HG03469 (cell line): ENCODE data around the gene PDE10A.
"Not testable (repeated sequence)": the region's sequence is repeated elsewhere in the genome, so short reads cannot be mapped to it uniquely, and the experiment has no call there.

Experiments used
- ATAC-seq: cut with Tn5 transposase; IDR thresholded peaks from one replicate; pipeline ENCODE4 v1.9.1; 2021; ENCODE audit warnings: mild to moderate bottlenecking, moderate library complexity, moderate number of reproducible peaks; ENCODE audit not compliant: unreplicated experiment

Gene PDE10A

GRCh38 chr6:165628955-165629354 lies 34.1 kb downstream of the PDE10A start:
- no peak for ATAC-seq

- ATAC-seq, result no peak
These were observed 35.7 kb downstream of the PDE10A start for GRCh38 chr6:165627366-165627765.

DNA sequence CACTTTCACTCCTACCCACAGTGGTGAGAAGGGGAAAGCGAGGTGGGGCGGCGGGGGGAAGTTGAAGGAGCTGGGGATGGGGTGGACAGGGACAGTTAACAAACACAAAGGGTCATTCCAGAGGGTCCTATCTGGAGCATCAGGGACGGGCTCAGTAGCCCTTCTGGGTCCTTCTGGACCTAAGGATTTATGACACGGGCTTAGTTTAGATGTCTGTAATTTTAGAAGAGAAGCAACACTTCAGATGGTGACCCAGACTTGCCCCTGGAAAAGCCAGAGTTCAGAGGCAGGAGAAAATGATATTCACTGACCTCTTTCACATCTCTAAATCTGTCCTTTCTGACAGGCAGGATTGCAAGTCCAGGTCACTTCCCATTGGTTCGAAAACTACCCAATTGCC lies 36.3 kb downstream of the PDE10A start:
- no peak for ATAC-seq

DNA sequence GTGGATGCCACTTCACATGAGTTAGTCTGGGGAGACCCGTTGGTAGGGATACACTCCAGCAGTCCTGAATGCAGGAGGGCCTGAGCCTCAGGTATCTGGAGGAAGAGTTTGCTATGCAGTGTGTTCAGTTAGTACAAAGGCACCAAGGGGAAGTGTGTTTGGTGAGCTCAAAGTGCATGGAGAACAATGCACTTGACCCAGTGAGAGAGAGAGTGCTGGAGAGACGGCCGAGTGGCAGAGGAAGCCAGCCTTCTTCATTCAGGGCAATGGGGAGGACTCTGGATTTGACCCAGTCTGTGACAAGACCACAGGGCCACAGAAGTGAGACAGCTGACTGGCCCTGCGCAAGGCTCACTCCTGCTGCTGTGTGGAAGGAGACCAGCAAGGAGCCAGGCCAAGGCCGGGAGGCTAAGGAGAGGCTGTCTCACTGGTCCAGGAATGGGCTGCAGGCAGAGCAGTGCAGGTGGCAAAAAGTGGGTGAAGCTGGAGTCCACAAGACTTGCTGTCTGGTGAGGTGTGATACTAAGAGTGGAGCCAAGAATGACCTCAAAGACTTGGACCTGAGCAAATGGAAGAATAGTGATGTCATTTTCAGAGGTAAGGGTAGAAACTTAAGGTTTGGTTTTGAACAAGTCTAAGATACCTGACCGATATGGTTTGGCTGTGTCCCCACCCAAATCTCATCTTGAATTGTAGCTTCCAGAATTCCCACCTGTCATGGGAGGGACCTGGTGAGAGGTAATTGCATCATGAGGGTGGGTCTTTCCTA lies 38.0 kb downstream of the PDE10A start:
- ATAC-seq, result no peak

DNA sequence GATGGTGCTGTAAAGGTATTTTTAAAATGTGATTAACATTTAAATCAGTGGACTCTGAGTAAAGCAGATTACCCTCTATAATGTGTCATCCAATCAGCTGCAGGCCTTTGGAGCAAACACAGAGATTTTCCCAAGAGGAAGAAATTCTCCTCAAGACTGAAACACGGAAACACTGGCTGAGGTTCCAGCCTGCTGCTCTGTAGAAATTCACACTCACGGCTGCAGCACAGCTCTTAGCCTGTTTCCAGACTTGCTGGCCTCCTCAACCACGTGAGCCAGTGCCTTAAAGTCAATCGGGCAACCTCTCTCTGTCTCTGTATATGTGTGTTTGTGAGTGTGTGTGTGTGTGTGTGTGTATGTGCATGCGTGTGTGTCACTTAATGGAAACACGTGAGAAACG lies 41.1 kb downstream of the PDE10A start:
- ATAC-seq, result no peak

GRCh38 chr6:165618891-165619290 lies 44.1 kb downstream of the PDE10A start:
- not testable (repeated sequence) for ATAC-seq

DNA sequence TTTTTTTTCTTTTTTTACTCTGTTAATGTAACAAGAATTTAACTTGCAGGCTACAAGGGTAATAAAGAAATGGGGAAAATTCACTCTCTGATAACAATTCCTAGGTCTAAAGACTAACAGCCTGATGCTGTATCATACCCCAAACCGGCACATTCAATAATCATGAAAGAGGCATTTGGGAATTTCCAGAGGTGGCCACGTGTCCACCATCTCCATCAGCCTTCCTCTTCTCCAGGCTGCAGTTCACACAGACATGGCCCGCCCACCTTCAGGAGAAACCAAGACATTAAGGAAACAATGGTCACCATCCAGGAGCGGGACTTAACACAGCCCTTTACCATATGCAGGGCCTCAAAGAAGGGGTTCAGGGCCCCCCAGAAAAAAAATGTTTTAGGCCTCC lies 44.8 kb downstream of the PDE10A start:
- ATAC-seq, result no peak

DNA sequence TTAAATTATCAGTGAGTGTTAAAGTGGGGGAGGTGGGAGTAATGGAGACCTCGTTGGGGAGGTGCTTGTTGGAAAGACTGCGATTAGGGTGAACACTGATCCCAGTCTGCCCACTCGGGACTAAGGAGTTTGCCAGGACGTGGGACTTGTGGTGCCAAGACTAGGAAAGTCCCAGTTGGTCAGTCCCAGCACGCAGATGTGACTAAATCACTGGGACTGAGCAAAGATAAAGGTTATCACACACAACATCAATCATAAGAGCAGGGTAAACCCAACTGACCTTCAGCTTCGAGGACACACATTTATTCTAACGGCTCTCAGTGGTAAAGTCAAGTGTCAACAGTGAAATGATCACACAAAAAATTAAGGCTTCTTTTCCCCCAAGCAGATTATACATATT lies 45.5 kb downstream of the PDE10A start:
- ATAC-seq, result no peak

DNA sequence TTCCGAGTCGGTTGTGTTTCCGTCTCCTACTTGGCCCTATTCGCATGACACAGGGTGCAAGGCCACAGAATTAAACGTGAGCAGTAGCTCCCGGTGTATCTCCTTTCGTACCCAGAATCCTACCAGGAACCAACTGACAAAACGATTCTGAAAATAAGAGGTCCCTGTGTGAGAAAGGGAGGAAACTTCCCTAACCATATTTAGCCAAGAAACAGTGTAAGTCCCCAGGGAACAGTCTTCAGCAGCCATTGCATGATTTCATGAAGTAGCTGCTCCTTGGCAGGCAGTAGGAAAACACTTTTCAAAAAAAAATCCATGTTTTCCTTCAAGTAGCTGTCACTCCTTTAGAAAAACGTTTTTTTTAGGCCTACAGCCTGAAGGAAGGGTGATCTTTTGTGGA lies 46.9 kb downstream of the PDE10A start:
- no peak for ATAC-seq

DNA sequence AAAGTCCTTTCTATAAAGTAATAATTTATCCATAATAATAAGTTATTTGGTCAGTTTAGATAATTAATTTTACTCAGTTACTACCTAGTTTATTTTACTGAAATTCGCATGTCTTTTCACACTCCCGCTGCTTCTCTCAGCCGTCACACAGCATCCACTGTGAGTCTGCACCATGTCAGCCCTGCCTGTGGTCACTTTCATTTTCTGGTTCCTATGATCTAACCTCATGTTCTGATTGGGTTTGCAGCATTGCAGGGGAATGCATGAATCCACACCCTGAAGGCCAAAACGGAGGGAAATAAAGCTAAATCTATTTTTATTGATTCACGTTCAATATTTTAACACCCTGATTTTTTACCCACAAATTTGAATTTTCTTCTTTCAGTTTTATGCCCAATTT lies 47.4 kb downstream of the PDE10A start:
- ATAC-seq, result no peak

- no peak for ATAC-seq
These were observed 51.7 kb downstream of the PDE10A start for GRCh38 chr6:165611294-165611693.

GRCh38 chr6:165608577-165608976 lies 54.5 kb downstream of the PDE10A start:
- ATAC-seq, result not testable (repeated sequence)

- no peak for ATAC-seq
These were observed 56.4 kb downstream of the PDE10A start for GRCh38 chr6:165606740-165607008.

DNA sequence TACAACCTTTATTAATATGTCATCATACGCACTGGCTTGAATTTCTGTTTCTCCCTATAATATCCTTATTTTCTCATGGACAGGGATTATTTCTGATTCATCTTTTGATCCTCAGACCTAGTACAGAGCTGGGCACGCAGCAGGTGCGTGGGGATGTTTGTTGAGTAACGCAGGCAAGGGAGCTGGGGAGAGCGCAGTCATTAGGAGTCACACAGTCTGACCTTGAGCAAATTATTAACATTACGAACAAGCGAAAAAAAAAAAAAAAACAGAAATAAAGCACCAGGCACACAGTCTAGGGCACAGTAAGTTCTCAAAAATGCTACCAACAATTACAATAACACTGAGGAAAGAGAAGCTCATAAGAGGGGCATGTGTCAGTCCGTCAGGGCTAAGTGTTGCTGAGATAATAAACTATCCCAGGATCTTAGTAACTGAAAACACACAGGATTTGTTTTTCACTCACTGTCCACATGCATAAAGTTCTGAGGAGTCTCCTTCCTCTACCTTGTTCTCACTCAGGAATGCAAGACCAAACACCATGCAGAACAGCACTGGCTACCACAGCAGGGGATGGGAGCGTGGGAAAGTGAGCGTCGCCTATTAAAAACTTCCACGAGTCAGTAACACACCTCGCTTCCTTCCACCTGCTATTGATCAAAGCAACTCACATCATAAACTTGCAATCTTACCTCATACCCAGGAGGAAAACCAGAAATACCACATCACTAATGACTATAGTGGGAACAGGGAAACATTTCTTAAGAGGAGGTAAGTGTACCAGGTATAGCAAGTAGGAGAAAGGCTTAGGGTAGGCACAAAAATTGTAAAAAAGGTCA lies 56.9 kb downstream of the PDE10A start:
- ATAC-seq, result no peak

DNA sequence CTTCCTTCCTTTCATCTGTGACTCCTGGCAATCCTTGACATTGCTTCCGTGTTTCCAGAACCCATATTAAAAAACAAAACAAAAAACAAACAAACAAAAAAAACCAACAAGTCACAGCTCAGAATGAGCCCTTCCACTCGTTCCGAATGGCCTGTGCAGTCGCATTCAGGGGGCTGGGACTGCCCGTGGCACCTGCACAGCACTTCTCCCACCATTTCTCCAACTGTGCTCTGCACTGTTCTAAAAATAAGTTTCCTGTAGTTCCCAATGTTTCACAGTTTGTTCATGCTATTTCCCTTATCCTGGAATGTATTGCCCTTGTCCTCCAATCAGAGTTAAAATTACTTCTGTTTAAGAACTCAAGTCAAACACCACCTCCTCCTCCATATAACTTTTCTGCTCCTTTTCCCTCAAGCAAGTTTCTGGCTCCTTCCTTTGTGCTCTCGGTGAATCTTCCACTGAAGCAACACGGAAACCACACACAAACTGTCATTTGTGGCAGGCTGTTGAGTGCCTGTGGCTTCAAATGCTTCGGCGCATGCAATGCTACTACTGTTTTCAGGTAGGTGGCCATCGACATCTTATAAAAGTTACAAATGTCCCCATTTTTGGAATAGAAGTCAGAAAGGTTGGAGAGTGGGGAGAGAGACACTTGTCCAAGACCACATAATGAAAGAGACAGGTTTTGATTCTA lies 57.7 kb downstream of the PDE10A start:
- no peak for ATAC-seq

- ATAC-seq, result no peak
These were observed 60.8 kb downstream of the PDE10A start for GRCh38 chr6:165602291-165602690.

DNA sequence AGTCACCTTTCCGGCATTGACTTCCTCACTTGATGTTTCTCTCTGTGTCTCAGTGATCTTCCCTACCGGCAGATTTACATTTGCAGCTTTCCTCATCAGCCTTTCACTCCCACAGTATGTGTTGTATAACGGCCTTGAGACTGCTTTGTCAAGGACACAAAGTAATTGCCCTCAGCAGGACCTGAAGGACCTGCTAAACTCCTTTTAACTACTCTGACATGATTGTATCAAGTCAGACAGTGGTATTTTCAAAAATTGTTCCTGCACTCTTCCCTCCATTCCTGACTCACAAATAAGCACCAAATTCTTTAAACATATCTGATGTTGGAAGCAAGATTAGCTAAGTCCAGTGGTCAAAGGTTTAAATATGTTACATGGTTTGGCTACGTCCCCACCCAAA lies 62.4 kb downstream of the PDE10A start:
- no peak for ATAC-seq

DNA sequence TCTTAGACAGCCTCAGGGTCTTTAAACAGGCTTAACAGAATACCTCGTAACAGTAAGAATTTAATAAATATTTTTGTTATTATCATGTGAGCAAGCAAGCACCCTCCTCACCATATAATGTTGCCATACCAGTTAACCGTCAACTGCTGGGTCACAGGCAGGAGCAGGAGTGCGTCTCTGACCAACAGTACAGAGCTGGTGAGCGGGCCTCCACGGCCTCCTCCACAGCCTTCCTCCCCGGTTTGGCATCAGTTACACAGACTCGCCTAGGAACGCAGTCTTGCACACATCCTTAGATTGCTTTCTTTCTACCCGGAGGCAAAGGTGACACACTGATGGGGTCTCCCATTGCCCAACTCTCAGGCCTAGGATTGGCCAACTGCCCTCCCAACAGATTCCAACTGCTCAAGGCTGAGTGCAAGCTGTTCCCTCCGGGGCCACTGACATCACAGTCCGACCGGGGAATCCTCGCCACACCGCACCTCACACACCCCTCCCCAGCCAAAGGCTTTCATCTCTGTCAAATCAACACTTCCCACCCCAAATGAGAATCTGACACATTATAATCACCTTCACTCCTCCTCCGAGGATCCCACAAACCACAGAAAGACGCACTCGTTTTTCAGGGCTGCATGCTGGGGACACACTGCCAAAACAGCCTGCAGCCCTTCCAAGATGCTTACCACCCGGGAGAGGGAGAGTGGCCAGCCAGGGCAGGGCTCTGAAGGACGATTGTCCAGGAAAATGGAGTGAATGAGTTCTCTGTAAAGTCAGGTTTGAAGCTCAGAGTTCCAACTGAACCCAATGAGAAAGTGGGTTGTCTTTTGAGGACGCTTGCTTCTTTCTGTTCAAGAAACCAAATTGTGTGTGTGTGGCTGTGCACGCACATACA lies 63.2 kb downstream of the PDE10A start:
- no peak for ATAC-seq

- ATAC-seq, result no peak
These were observed 63.9 kb downstream of the PDE10A start for GRCh38 chr6:165599121-165599520.

DNA sequence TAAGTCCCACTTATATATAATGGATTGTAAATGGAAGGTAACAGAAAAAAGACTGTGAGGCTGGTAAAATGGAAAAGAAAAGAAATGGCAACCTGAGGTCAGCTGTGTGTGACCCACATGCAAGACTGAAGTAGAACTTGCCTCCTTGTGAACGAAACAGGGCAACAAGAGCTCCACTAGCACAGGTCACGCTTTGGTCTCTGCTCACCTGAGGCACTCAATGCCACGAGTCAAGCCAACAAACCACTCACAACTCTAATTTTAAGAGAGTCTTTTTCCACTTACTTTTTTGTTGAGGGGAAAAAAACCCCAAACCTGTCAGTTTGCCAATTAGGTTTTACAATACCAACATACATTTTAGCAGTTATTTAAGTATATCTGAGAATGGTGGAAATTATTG lies 65.2 kb downstream of the PDE10A start:
- no peak for ATAC-seq
